HUES48 (cell line): ENCODE measurements around the gene ZNF653.
A peak's percentile ranks its signal among the peaks of the same experiment; 100 is the strongest.

Experiments used
- H3K27ac ChIP-seq: one replicate; pipeline ENCODE4 v1.7.0; 2013; ENCODE audit warnings: low read depth, low read length, inconsistent platforms
- H3K27me3 ChIP-seq: 2 replicates; pipeline ENCODE4 v1.6.1; 2013; ENCODE audit warnings: mild to moderate bottlenecking, low read length; ENCODE audit not compliant: control insufficient read depth, insufficient read depth
- H3K36me3 ChIP-seq: 2 replicates; pipeline ENCODE4 v1.6.1; 2013; ENCODE audit warnings: low read length; ENCODE audit not compliant: control insufficient read depth, insufficient read depth
- H3K4me1 ChIP-seq: 2 replicates; pipeline ENCODE4 v1.6.1; 2013; ENCODE audit warnings: mild to moderate bottlenecking, low read length; ENCODE audit not compliant: control insufficient read depth, insufficient read depth
- H3K4me3 ChIP-seq: 2 replicates; pipeline ENCODE4 v1.5.1; 2013; ENCODE audit warnings: mild to moderate bottlenecking, low read depth, low read length
- H3K9ac ChIP-seq: 2 replicates; pipeline ENCODE4 v1.6.1; 2013; ENCODE audit warnings: mild to moderate bottlenecking, low read depth, low read length, moderate library complexity
- H3K9me3 ChIP-seq: 2 replicates; pipeline ENCODE4 v1.6.1; 2013; ENCODE audit warnings: low read length; ENCODE audit not compliant: control insufficient read depth, insufficient read depth

ZNF653 gene

DNA sequence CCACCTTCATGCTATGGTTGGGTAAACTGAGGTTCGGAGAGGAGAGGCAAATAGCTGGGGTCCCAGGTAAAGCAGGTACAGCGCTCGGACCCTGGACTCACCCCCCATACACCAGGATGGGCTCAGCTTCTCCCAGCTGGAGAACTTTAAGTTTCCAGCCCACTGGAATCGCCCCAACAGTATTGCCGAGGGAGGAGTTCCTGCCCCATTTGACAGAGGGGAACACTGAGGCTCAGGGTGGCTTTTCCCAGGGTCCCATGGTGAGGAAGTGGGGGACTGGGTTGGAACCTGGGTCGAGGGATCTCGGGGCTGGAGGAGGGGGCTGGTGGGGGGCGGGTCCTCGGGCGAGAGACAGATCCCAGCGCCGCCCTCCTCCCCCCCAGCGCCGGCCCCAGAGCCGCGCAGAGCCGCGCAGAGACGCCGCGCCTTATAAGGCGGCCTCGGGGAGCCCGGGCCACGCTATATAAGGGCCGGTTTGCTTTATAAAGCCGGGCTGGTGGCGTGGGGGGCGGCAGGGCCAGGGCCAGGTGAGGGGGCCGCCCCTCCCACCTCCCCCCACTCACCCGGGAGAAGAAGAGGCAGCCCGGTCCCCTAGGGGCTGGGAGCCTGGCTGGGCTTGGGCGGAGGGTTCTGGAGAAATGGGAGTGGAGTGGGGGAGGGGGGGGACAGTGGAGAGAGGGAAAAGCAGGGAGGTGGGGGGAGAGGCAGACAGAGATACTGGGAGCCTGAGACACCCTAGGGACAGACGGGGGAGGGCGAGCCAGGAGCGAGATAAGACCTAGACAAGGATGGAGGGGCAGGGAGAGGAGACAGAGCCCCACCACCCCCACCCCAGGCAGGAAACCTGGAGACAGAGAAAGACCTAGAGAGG is 34.1 kb upstream of the ZNF653 start:
- H3K4me3 ChIP-seq, result peak overlapping the region; percentile 62

DNA sequence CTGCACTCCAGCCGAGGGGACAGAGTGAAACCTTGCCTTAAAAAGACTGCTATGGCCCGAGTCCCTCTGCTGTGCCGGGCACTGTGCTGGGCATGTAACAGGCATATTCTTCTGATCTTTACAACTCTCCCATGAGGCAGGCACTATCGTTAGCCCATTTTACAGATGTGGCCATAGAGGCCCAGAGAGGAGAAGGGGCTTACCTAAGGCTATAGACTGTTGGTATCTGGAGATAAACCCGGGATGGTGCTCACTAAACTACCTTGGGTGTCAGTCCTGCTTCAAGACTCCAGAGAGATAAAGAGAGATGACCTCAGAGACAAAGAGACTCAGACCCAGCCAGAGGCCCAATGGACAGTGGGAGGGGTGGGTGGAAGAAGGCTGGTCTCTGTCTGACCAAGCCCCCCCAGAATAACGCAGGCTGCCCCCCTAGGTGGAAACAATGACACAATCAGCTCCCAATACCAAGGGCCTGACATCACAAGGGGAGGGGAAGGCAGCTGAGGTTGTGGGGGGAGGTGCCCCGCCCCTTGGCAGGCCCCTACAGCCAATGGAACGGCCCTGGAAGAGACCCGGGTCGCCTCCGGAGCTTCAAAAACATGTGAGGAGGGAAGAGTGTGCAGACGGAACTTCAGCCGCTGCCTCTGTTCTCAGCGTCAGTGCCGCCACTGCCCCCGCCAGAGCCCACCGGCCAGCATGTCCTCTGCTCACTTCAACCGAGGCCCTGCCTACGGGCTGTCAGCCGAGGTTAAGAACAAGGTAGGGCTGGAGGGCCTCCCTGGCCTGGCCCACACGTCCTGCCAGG is 32.8 kb upstream of the ZNF653 start, which contains the start of gene CNN1:
CNN1 (plus strand) TSS at position 620 of the 805 bp plus-strand sequence; CDS start at position 697, 77 bp downstream.
- peak within 1 kb of the TSS; percentile 75 for H3K9ac ChIP-seq
- H3K27ac ChIP-seq, result peak within 1 kb of the TSS; percentile 94
- H3K4me3 ChIP-seq, result peak within 1 kb of the TSS; percentile 62

More for the DNA sequence above, 34.1 kb upstream of the ZNF653 start:
- H3K4me1 ChIP-seq, result peaks cover 14% of the 10 kb centered on the region
- no peaks in the 10 kb centered on the region for H3K9me3 ChIP-seq
- peak overlapping the region; percentile 75; the same call in 1 of the 2 replicates for H3K9ac ChIP-seq
- no peaks in the 10 kb centered on the region for H3K36me3 ChIP-seq
- H3K27ac ChIP-seq, result peak overlapping the region; percentile 94
- H3K27me3 ChIP-seq, result no peaks in the 10 kb centered on the region; the same call in 1 of the 2 replicates

DNA sequence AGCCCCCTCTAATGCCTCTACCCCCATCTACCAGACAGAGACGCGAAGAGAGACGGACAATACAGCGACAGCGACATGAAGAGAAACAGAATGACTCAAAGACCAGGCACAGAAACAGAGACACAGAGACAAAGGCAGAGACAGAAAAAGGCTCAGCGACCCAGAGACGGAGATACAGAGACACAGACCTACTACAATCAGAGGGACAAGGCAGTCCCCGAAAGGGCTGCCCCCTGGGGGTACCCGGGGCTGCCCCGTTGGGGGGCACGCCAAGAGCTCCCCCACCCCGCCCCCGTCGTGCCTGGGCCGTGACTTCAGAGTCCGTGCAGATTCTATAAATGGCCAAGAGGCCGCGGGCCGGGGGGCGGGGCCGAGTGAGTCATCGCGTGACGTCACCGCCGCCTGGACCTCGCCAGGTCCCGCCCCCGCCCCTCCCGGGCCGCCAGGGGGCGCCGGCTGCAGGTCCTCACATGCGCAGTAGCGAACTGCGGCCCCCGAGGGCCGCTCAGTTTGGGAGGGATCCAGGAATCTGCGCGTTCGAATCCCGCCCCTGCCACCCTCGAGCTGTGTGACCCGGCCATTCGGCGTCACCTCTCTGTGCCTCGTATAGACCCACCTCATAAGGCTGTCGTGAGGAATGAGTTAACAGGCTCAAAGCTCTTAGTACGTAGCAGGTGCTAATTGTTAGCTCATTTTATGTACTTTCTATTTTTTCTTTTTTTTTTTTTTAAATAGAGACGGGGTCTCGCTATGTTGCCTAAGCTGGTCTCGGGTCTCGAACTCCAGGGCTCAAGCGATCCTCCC is 30.4 kb upstream of the ZNF653 start:
- Histone ChIP-seq H3K9me3 (no peaks in the 10 kb centered on the region), H3K9ac (peak overlapping the region; percentile 64), H3K36me3 (no peaks in the 10 kb centered on the region), H3K27me3 (no peaks in the 10 kb centered on the region; the same call in 1 of the 2 replicates), H3K27ac (peak overlapping the region; percentile 63), H3K4me1 (peaks cover 14% of the 10 kb centered on the region), H3K4me3 (peak overlapping the region; percentile 67)

More for the DNA sequence above, 32.8 kb upstream of the ZNF653 start, which contains the start of gene CNN1:
- Histone ChIP-seq H3K36me3 (no peaks in the 10 kb centered on the region), H3K27me3 (no peaks in the 10 kb centered on the region; the same call in 1 of the 2 replicates), H3K4me1 (peaks cover 14% of the 10 kb centered on the region), H3K9me3 (no peaks in the 10 kb centered on the region)

DNA sequence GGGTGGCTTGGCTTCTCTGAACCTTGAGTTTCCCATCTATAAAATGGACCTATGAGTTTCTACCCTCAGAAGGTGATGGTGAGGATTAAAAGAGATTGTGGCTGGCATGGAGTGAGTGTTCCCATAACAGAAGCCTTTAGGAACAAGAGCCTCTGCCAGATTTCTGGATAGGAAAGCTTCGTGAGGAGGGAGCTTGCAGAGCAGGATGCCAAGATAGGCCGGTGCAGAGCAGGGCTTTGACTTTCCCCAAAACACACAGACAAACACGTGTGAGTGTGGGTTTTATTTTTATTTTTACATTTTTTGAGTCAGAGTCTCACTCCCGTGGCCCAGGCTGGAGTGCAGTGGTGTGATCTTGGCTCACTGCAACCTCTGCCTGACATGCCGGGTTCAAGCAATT is 29.3 kb upstream of the ZNF653 start:
- no peaks in the 10 kb centered on the region for H3K36me3 ChIP-seq
- no peaks in the 10 kb centered on the region for H3K9me3 ChIP-seq
- H3K4me1 ChIP-seq, result peaks cover 8% of the 10 kb centered on the region
- H3K27ac ChIP-seq, result no peak overlapping the region
- H3K27me3 ChIP-seq, result no peaks in the 10 kb centered on the region; the same call in 1 of the 2 replicates
- no peak overlapping the region for H3K4me3 ChIP-seq
- H3K9ac ChIP-seq, result no peak overlapping the region

DNA sequence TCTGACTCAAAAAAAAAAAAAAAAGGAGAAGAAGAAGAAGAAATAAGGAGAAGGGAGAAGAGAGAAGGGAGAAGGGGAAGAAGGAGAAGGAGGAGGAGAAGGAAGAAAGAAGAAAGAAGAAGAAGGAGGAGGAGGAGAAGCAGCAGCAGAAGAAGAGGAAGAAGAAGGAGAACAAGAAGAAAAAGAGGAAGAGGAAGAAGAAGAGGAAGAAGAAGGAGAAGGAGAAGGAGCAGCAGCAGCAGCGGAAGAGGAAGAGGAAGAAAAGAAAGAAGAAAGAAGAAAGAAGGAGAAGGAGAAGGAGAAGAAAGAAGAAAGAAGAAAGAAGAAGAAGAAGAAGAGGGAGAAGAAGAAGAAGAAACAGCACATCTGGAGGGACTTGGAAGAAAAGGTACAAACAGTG is 28.9 kb upstream of the ZNF653 start:
- Histone ChIP-seq H3K9ac (no peak overlapping the region), H3K9me3 (no peaks in the 10 kb centered on the region), H3K27ac (no peak overlapping the region), H3K4me1 (peaks cover 8% of the 10 kb centered on the region), H3K27me3 (no peaks in the 10 kb centered on the region; the same call in 1 of the 2 replicates), H3K36me3 (no peaks in the 10 kb centered on the region), H3K4me3 (no peak overlapping the region)

DNA sequence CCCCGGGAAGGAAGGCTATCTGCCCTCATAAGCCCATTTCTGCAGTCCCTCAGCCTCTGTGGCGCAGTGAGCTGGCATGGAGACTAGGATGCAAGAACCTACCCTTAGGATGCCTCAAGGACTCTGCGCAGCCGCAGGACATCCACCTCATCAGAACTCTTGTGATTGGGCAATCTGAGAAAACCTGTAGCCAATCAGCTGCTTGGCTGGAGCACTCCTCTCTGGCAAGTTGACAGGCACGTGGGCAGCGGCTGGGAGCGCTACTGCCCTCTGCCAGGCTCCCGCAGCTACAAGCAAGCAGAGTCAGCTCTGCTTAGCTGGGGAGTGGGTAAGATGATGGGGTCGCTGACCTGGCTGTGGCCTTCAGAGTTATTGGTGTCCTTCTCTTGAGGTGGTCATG is 24.8 kb upstream of the ZNF653 start:
- H3K4me3 ChIP-seq, result no peak overlapping the region
- H3K36me3 ChIP-seq, result no peaks in the 10 kb centered on the region
- H3K9me3 ChIP-seq, result no peaks in the 10 kb centered on the region
- H3K9ac ChIP-seq, result no peak overlapping the region
- H3K4me1 ChIP-seq, result no peaks in the 10 kb centered on the region
- H3K27me3 ChIP-seq, result no peaks in the 10 kb centered on the region; the same call in 1 of the 2 replicates
- no peak overlapping the region for H3K27ac ChIP-seq

DNA sequence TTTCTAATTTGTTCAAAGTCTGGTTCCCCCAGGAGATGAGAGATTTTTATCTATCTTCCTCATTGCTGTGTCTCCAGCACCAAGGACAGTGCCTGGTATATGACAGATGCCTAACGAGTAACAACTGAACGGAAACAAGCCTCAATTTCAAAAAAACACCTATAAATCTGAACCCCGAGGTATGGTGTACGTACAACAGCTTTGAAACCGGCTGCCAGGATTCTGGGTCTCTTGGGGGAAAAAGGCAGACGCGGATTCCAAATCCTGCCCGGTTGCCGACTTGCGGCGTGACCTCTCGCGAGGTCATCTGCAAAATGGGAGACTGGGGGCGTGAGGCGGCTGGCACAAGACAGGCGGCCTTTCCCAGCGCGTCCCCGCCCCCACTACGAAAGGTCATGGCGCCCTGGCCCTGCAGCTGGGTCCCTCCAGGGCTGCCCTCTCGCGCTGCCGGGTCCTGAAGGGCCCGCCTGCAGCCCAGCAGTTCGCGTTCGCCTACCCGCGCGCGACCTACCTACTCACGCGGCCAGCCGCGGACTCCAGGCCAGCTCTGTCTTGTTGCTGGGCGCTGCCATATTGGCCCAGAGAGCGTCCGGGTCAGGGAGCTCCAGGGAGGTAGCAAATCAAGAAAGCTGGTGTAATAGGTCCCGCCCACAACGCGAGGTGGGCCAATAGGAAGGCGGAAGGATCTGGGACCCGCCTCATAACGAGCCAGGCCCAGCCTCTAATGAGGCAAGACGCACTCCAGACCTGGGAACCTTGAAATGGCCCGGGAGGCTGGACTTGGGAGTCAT is 23.1 kb upstream of the ZNF653 start, which contains the start of gene ECSIT:
ECSIT (minus strand) TSS at position 584 of the 791 bp plus-strand sequence. CDS start 9,964 bp downstream, outside the sequence.
- Histone ChIP-seq H3K9me3 (no peaks in the 10 kb centered on the region), H3K4me1 (no peaks in the 10 kb centered on the region), H3K4me3 (peak within 1 kb of the TSS; percentile 90), H3K9ac (peak within 1 kb of the TSS; percentile 88), H3K27ac (peak within 1 kb of the TSS; percentile 96), H3K27me3 (no peaks in the 10 kb centered on the region), H3K36me3 (no peaks in the 10 kb centered on the region)

DNA sequence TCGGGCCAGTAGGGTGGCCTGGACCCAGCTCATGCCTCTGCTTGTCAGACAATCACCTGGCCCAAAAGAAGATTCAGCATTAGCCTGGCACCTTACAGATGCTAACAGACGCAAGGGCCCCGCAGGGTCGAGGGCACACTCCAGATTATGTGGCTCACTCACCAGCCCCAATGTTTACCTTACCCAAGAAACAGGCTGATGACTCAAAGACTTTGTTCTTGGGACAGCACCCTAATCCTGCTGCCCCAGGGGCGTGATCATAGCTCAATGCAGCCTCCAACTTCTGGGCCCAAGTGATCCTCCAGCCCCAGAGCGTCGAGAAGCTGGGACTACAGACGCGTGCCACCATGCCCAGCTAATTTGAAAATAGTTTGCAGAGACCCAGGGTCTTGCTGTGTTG is 13.5 kb upstream of the ZNF653 start:
- no peak overlapping the region for H3K4me3 ChIP-seq
- peaks cover 10% of the 10 kb centered on the region; the same call in 1 of the 2 replicates for H3K36me3 ChIP-seq
- H3K27me3 ChIP-seq, result no peaks in the 10 kb centered on the region
- no peak overlapping the region for H3K27ac ChIP-seq
- no peaks in the 10 kb centered on the region for H3K9me3 ChIP-seq
- H3K9ac ChIP-seq, result no peak overlapping the region
- no peaks in the 10 kb centered on the region for H3K4me1 ChIP-seq

DNA sequence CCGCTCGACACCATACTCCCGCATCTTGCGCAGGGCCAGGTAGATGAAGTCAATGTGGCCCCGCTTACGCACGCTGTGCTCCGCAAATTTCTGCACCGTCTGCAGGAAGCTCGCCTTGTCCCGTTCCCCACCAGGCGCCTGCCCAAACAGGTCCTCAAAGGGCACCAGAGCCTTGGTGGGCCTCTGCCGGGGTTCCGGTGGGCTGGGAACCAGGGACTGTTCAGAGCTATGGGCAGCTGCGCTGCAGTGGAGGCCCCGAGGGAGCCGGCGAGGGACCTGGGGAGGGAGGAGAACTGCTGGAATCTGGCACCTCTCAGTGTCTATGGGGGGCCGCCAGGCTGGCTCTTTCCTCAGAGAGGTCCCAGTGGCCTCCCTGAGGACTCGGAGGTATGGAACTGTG is 8.3 kb upstream of the ZNF653 start:
- Histone ChIP-seq H3K27me3 (no peaks in the 10 kb centered on the region), H3K9ac (no peak overlapping the region), H3K27ac (no peak overlapping the region), H3K4me1 (no peaks in the 10 kb centered on the region), H3K4me3 (no peak overlapping the region), H3K9me3 (no peaks in the 10 kb centered on the region), H3K36me3 (peaks cover 32% of the 10 kb centered on the region)
